GM12892 (cell line): ENCODE measurements around the gene MAGI2.

Experiments used
- POLR2A ChIP-seq: IDR thresholded peaks from 2 replicates; pipeline ENCODE4 v1.6.1; 2011; ENCODE audit warnings: low read depth, low read length, control low read depth
- POLR2AphosphoS5 ChIP-seq: IDR thresholded peaks from 2 replicates; pipeline ENCODE4 v1.6.1; 2011; ENCODE audit warnings: low read depth, low read length, control low read depth
- TAF1 ChIP-seq: IDR thresholded peaks from 2 replicates; pipeline ENCODE4 v1.6.1; 2011; ENCODE audit warnings: low read depth, mild to moderate bottlenecking, control low read depth, low read length, borderline replicate concordance

- TF ChIP-seq POLR2A = no peak
- TF ChIP-seq TAF1 = no peak
- TF ChIP-seq POLR2AphosphoS5 = no peak
These were observed 687.3 kb downstream of the MAGI2 start for GRCh38 chr7:78765943-78766729.
